ENCODE measurements around the gene CDKN2C.

- TF ChIP-seq, protein P1, sequence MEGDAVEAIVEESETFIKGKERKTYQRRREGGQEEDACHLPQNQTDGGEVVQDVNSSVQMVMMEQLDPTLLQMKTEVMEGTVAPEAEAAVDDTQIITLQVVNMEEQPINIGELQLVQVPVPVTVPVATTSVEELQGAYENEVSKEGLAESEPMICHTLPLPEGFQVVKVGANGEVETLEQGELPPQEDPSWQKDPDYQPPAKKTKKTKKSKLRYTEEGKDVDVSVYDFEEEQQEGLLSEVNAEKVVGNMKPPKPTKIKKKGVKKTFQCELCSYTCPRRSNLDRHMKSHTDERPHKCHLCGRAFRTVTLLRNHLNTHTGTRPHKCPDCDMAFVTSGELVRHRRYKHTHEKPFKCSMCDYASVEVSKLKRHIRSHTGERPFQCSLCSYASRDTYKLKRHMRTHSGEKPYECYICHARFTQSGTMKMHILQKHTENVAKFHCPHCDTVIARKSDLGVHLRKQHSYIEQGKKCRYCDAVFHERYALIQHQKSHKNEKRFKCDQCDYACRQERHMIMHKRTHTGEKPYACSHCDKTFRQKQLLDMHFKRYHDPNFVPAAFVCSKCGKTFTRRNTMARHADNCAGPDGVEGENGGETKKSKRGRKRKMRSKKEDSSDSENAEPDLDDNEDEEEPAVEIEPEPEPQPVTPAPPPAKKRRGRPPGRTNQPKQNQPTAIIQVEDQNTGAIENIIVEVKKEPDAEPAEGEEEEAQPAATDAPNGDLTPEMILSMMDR (IDR thresholded peaks at IDR 0.05; ENCODE audit: extremely low read depth in 1 of 2, insufficient read depth in 1 of 2, low read depth in 1 of 2, low read length in 2 of 2): no peak
- TF ChIP-seq POLR2A (IDR thresholded peaks at IDR 0.05; ENCODE audit: low read depth, low read length) (no peak), EZH2 (IDR thresholded peaks at IDR 0.05; ENCODE audit: borderline replicate concordance, low read depth, low read length, severe bottlenecking) (no peak), JUN (IDR thresholded peaks at IDR 0.05; ENCODE audit: borderline replicate concordance, insufficient read depth, insufficient read length, low read depth) (no peak), POLR2AphosphoS5 (IDR thresholded peaks at IDR 0.05; ENCODE audit: insufficient read depth, low read depth, low read length) (no peak), MYC (IDR thresholded peaks at IDR 0.05; ENCODE audit: low read depth, low read length) (no peak), FOS (IDR thresholded peaks at IDR 0.05; ENCODE audit: borderline replicate concordance, insufficient read depth, low read length) (no peak), GATA2 (IDR thresholded peaks at IDR 0.05; ENCODE audit: insufficient read depth, insufficient read length, low read depth, low read length) (no peak)
These were observed 49.6 kb upstream of the CDKN2C start for GRCh38 chr1:50920409-50920808.
